HepG2 (cell line): ENCODE measurements around the gene ZBTB46. TPM values are rescaled to one million over a fixed set of nuclear protein-coding genes. Genes with fewer than 3 reads are reported as not detected.

Experiments
- CREM ChIP-seq, 2 experiments: sonication (generic) in 1 of 2; formaldehyde crosslinking in 1 of 2; IDR thresholded peaks; 2 replicates each; pipeline versions ENCODE4 v1.4.0 to v1.6.1; 2016 to 2020; ENCODE audit warnings: antibody characterized with exemption in 1 of 2, mild to moderate bottlenecking in 1 of 2, missing genetic modification reagents in 1 of 2
- DNMT3B ChIP-seq: conservative IDR thresholded peaks from 2 replicates; pipeline ENCODE4 v1.6.1; 2016; ENCODE audit warnings: missing biosample characterization, control low read depth
- EZH2 ChIP-seq: conservative IDR thresholded peaks from 2 replicates; pipeline ENCODE4 v1.6.1; 2012; ENCODE audit warnings: mild to moderate bottlenecking, low read depth, low read length, moderate library complexity
- HDAC1 ChIP-seq: sonication (generic); formaldehyde crosslinking; IDR thresholded peaks from 2 replicates; pipeline ENCODE4 v1.5.1; 2020; ENCODE audit warnings: mild to moderate bottlenecking, missing genetic modification reagents
- JARID2 ChIP-seq: sonication (generic); formaldehyde crosslinking; IDR thresholded peaks from 2 replicates; pipeline ENCODE4 v1.8.1; 2023; ENCODE audit warnings: missing genetic modification reagents, inconsistent platforms; ENCODE audit not compliant: insufficient replicate concordance
- RBAK ChIP-seq: sonication (generic); formaldehyde crosslinking; IDR thresholded peaks from 2 replicates; pipeline ENCODE4 v1.5.1; 2020; ENCODE audit warnings: mild to moderate bottlenecking, missing genetic modification reagents
- RNF2 ChIP-seq: fragments of 450-650 bp; conservative IDR thresholded peaks from 2 replicates; pipeline ENCODE4 v1.6.1; 2016; ENCODE audit warnings: low read depth
- SIX1 ChIP-seq: sonication (generic); formaldehyde crosslinking; IDR thresholded peaks from 2 replicates; pipeline ENCODE4 v1.4.0; 2020; ENCODE audit warnings: missing genetic modification reagents, borderline replicate concordance
- SP5 ChIP-seq: IDR thresholded peaks from 2 replicates; pipeline ENCODE4 v1.6.1; 2016; ENCODE audit warnings: low read depth, borderline replicate concordance
- ZFY ChIP-seq: sonication (generic); formaldehyde crosslinking; IDR thresholded peaks from 2 replicates; pipeline ENCODE4 v1.4.0; 2020; ENCODE audit warnings: missing genetic modification reagents
- ZMYM4 ChIP-seq: sonication (generic); formaldehyde crosslinking; IDR thresholded peaks from 2 replicates; pipeline ENCODE4 v1.8.1; 2023; ENCODE audit warnings: mild to moderate bottlenecking, missing genetic modification reagents
- ZNF10 ChIP-seq: sonication (generic); formaldehyde crosslinking; IDR thresholded peaks from 2 replicates; pipeline ENCODE4 v1.4.0; 2020; ENCODE audit warnings: mild to moderate bottlenecking, low read depth, missing genetic modification reagents, borderline replicate concordance
- ZNF17 ChIP-seq: sonication (generic); formaldehyde crosslinking; IDR thresholded peaks from 2 replicates; pipeline ENCODE4 v1.5.0; 2020; ENCODE audit warnings: mild to moderate bottlenecking, missing genetic modification reagents
- ZNF251 ChIP-seq: sonication (generic); formaldehyde crosslinking; IDR thresholded peaks from 2 replicates; pipeline ENCODE4 v1.9.0; 2021; ENCODE audit warnings: mild to moderate bottlenecking, missing genetic modification reagents
- ZNF326 ChIP-seq: sonication (generic); formaldehyde crosslinking; IDR thresholded peaks from 2 replicates; pipeline ENCODE4 v1.4.0; 2020; ENCODE audit warnings: missing genetic modification reagents, borderline replicate concordance
- ZNF335 ChIP-seq: sonication (generic); formaldehyde crosslinking; IDR thresholded peaks from 2 replicates; pipeline ENCODE4 v1.4.0; 2020; ENCODE audit warnings: missing genetic modification reagents
- ZNF558 ChIP-seq: sonication (generic); formaldehyde crosslinking; IDR thresholded peaks from 2 replicates; pipeline ENCODE4 v1.9.0; 2022; ENCODE audit warnings: mild to moderate bottlenecking, missing genetic modification reagents, borderline replicate concordance
- ZNF564 ChIP-seq: sonication (generic); formaldehyde crosslinking; IDR thresholded peaks from 2 replicates; pipeline ENCODE4 v1.8.1; 2023; ENCODE audit warnings: mild to moderate bottlenecking, missing genetic modification reagents
- polyA plus RNA-seq, 8 experiments: library from polyadenylated mRNA; depleted of rRNA in 3 of 8; stranded (reverse) in 7 of 8; unstranded in 1 of 8; fragments of >200 nt; fragmentation: Illumina TruSeq in 4 of 8; extraction: Trizol in 4 of 8; gene quantifications; 2 replicates each; pipeline versions ENCODE4 v1.2.1 to v1.2.3, GENCODE V29; 2011 to 2016; ENCODE audit warnings: low read depth in 4 of 8, missing spikeins in 1 of 8, mixed read lengths in 1 of 8; ENCODE audit not compliant: insufficient read depth in 1 of 8
- total RNA-seq, 5 experiments: library from RNA; depleted of rRNA; stranded (reverse); fragments of >200 nt; fragmentation: Illumina TruSeq; extraction: Trizol; gene quantifications; 2 replicates each; pipeline ENCODE4 v1.2.3, GENCODE V29; 2016; ENCODE audit warnings: low read depth in 1 of 5
- TF ChIP-seq, protein P1 (sequence below): sonication (generic); formaldehyde crosslinking; IDR thresholded peaks from 2 replicates; pipeline ENCODE4 v1.9.0; 2021; ENCODE audit warnings: missing genetic modification reagents, borderline replicate concordance
- TF ChIP-seq, protein P2 (sequence below): sonication (generic); formaldehyde crosslinking; IDR thresholded peaks from 2 replicates; pipeline ENCODE4 v1.4.0; 2020; ENCODE audit warnings: low read depth, mild to moderate bottlenecking, missing genetic modification reagents
- TF ChIP-seq, protein P3 (sequence below): sonication (generic); formaldehyde crosslinking; IDR thresholded peaks from 2 replicates; pipeline ENCODE4 v1.5.0; 2020; ENCODE audit warnings: mild to moderate bottlenecking, missing genetic modification reagents, borderline replicate concordance
- TF ChIP-seq, protein P4 (sequence below): sonication (generic); formaldehyde crosslinking; IDR thresholded peaks from 2 replicates; pipeline ENCODE4 v1.8.0; 2022; ENCODE audit warnings: low read depth, missing genetic modification reagents
- TF ChIP-seq, protein P5 (sequence below): sonication (generic); formaldehyde crosslinking; IDR thresholded peaks from 2 replicates; pipeline ENCODE4 v1.4.0; 2020; ENCODE audit warnings: missing genetic modification reagents
- TF ChIP-seq, protein P6 (sequence below): sonication (generic); formaldehyde crosslinking; IDR thresholded peaks from 2 replicates; pipeline ENCODE4 v1.5.0; 2020; ENCODE audit warnings: missing genetic modification reagents

Gene ZBTB46
- total and polyA plus RNA-seq, 2 of the 13 experiments (the other 11 are each of a cell fraction or from before 2014, with no cell fraction given), result 1.6 to 13.5 TPM

DNA sequence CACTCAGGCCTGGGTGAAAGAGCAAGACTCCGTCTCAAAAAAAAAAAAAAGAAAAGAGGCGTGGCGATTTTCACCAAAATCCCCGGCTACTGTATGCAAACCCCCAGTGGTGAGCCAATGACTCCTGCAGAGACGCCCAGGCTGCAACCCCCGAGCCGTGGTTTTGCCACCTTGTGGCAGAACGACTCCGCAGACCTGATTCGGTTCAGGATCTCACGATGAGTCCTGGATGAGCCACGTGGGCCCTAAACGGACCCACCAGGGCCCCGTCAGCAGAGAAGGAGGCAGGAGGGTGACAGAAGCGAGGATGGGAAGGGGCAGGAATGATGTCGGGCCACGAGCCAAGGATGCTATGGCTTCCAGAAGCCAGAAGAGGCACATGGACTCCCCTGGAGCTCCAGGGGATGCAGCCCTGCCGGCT is 49.0 kb downstream of the ZBTB46 start (continued):
- TF ChIP-seq, protein P1, sequence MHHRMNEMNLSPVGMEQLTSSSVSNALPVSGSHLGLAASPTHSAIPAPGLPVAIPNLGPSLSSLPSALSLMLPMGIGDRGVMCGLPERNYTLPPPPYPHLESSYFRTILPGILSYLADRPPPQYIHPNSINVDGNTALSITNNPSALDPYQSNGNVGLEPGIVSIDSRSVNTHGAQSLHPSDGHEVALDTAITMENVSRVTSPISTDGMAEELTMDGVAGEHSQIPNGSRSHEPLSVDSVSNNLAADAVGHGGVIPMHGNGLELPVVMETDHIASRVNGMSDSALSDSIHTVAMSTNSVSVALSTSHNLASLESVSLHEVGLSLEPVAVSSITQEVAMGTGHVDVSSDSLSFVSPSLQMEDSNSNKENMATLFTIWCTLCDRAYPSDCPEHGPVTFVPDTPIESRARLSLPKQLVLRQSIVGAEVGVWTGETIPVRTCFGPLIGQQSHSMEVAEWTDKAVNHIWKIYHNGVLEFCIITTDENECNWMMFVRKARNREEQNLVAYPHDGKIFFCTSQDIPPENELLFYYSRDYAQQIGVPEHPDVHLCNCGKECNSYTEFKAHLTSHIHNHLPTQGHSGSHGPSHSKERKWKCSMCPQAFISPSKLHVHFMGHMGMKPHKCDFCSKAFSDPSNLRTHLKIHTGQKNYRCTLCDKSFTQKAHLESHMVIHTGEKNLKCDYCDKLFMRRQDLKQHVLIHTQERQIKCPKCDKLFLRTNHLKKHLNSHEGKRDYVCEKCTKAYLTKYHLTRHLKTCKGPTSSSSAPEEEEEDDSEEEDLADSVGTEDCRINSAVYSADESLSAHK (CRISPR knock-in tag), result no peak
- peak; percentile 28; the same call in 1 of the 2 replicates for TF ChIP-seq SP5 (CRISPR knock-in tag)
- TF ChIP-seq ZNF326, result no peak
- no peak for TF ChIP-seq RNF2
- TF ChIP-seq HDAC1 (CRISPR knock-in tag), result no peak
- TF ChIP-seq EZH2, result no peak
- TF ChIP-seq ZNF17 (CRISPR knock-in tag), result no peak
- TF ChIP-seq, protein P2, sequence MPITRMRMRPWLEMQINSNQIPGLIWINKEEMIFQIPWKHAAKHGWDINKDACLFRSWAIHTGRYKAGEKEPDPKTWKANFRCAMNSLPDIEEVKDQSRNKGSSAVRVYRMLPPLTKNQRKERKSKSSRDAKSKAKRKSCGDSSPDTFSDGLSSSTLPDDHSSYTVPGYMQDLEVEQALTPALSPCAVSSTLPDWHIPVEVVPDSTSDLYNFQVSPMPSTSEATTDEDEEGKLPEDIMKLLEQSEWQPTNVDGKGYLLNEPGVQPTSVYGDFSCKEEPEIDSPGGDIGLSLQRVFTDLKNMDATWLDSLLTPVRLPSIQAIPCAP (CRISPR knock-in tag), result no peak
- TF ChIP-seq ZNF335, result no peak
- no peak for TF ChIP-seq ZNF564 (CRISPR knock-in tag)
- TF ChIP-seq ZMYM4, result no peak
- TF ChIP-seq, protein P3, sequence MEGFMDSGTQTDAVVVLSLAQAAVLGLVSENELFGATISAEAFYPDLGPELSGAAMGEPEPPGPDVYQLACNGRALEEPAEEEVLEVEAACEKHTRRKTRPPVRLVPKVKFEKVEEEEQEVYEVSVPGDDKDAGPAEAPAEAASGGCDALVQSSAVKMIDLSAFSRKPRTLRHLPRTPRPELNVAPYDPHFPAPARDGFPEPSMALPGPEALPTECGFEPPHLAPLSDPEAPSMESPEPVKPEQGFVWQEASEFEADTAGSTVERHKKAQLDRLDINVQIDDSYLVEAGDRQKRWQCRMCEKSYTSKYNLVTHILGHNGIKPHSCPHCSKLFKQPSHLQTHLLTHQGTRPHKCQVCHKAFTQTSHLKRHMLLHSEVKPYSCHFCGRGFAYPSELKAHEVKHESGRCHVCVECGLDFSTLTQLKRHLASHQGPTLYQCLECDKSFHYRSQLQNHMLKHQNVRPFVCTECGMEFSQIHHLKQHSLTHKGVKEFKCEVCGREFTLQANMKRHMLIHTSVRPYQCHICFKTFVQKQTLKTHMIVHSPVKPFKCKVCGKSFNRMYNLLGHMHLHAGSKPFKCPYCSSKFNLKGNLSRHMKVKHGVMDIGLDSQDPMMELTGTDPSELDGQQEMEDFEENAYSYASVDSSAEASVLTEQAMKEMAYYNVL (CRISPR knock-in tag), result no peak
- TF ChIP-seq ZNF558 (CRISPR knock-in tag), result no peak
- no peak for TF ChIP-seq DNMT3B (CRISPR knock-in tag)
- TF ChIP-seq, protein P4, sequence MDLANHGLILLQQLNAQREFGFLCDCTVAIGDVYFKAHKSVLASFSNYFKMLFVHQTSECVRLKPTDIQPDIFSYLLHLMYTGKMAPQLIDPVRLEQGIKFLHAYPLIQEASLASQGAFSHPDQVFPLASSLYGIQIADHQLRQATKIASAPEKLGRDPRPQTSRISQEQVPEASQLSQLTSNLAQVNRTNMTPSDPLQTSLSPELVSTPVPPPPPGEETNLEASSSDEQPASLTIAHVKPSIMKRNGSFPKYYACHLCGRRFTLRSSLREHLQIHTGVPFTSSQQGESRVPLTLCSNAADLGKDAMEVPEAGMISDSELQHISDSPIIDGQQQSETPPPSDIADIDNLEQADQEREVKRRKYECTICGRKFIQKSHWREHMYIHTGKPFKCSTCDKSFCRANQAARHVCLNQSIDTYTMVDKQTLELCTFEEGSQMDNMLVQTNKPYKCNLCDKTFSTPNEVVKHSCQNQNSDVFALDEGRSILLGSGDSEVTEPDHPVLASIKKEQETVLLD, result no peak
- TF ChIP-seq, protein P5, sequence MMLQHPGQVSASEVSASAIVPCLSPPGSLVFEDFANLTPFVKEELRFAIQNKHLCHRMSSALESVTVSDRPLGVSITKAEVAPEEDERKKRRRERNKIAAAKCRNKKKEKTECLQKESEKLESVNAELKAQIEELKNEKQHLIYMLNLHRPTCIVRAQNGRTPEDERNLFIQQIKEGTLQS (CRISPR knock-in tag), result no peak
- TF ChIP-seq ZNF10, result no peak
- TF ChIP-seq, protein P6, sequence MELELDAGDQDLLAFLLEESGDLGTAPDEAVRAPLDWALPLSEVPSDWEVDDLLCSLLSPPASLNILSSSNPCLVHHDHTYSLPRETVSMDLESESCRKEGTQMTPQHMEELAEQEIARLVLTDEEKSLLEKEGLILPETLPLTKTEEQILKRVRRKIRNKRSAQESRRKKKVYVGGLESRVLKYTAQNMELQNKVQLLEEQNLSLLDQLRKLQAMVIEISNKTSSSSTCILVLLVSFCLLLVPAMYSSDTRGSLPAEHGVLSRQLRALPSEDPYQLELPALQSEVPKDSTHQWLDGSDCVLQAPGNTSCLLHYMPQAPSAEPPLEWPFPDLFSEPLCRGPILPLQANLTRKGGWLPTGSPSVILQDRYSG (CRISPR knock-in tag), result no peak
- TF ChIP-seq ZNF251 (CRISPR knock-in tag), result no peak
- 0 out of 2 replicates have a peak, but pooled peaks have one; percentile 7 for TF ChIP-seq ZFY (CRISPR knock-in tag)
- TF ChIP-seq SIX1, result no peak
- no peak for TF ChIP-seq RBAK (CRISPR knock-in tag)
- TF ChIP-seq JARID2 (CRISPR knock-in tag), result no peak
- no peak for TF ChIP-seq CREM (IDR thresholded peaks at IDR 0.05)
- TF ChIP-seq CREM (CRISPR knock-in tag; IDR thresholded peaks at IDR 0.05), result no peak
